HepG2 (cell line): Measurements from ENCODE around the gene NAV3. TPM values are rescaled to one million over a fixed set of nuclear protein-coding genes. Genes with fewer than 3 reads are reported as not detected.

ENCODE experiments used
- ATAC-seq: fragments of 200-7000 bp; cut with Tn5 transposase; 3 replicates; pipeline ENCODE4 v1.9.1; 2020; ENCODE audit warnings: mild to moderate bottlenecking, moderate library complexity
- BruUV-seq: library from RNA; stranded (reverse); fragments of 400-500 nt; replicated peaks from 2 replicates; lab custom pipeline; 2021; lab: Mats Ljungman, UMichigan
- CTCF ChIA-PET: fragments of 300-600 bp; formaldehyde crosslinking; extraction: SDS; loops from one replicate; lab custom pipeline; 2021; ENCODE audit warnings: low total read pairs, inconsistent platforms, low intra/inter-chr PET ratio; lab: Yijun Ruan, JAX
- POLR2A ChIA-PET: fragments of 350-600 bp; sonication (Branson Sonifier 250); formaldehyde crosslinking; loops from one replicate; lab custom pipeline; 2020; ENCODE audit warnings: antibody characterized with exemption, inconsistent platforms; lab: Yijun Ruan, JAX
- DNase-seq: peaks from one replicate; pipeline ENCODE4 v3.0.0-alpha.2; 2015; ENCODE audit warnings: low spot score
- FAIRE-seq: peaks from 3 replicates; lab custom pipeline; 2011; peaks lifted over from hg19 to GRCh38; lab: Jason Lieb, UNC
- H2AFZ ChIP-seq: one replicate; pipeline ENCODE4 v1.6.1; 2011; ENCODE audit warnings: low read length, inconsistent platforms
- H3K27ac ChIP-seq: fragments of 300-600 bp; 3 replicates; pipeline ENCODE4 v1.8.0; 2011; ENCODE audit warnings: mixed run types, mild to moderate bottlenecking, mixed read lengths, low read length, inconsistent platforms; ENCODE audit not compliant: insufficient read depth; ENCODE audit errors: extremely low read length
- H3K27me3 ChIP-seq, 2 experiments: fragments of 200-600 bp in 1 of 2; 2 replicates in 1 of 2; 3 replicates in 1 of 2; pipeline versions ENCODE4 v1.6.0 to v1.8.0; 2011; ENCODE audit warnings: low read length in 2 of 2, mild to moderate bottlenecking in 2 of 2, moderate library complexity in 2 of 2, inconsistent platforms in 1 of 2; ENCODE audit not compliant: insufficient read depth in 2 of 2, control insufficient read depth in 1 of 2
- H3K36me3 ChIP-seq, 2 experiments: fragments of 200-600 bp in 1 of 2; replicated peaks in 1 of 2; 2 replicates in 1 of 2; 3 replicates in 1 of 2; pipeline versions ENCODE4 v1.5.1 to v1.8.0; 2011; ENCODE audit warnings: low read length in 2 of 2, inconsistent platforms in 1 of 2; ENCODE audit not compliant: insufficient read depth in 2 of 2, control insufficient read depth in 1 of 2
- H3K4me1 ChIP-seq: 2 replicates; pipeline ENCODE4 v1.5.1; 2012; ENCODE audit warnings: low read length, inconsistent platforms; ENCODE audit not compliant: insufficient read depth
- H3K4me2 ChIP-seq: 2 replicates; pipeline ENCODE4 v1.6.0; 2011; ENCODE audit warnings: low read depth, low read length, inconsistent platforms
- H3K4me3 ChIP-seq, 3 experiments: fragments of 200-600 bp in 1 of 3; sonication (generic), shearing (Covaris generic) in 1 of 3; replicated peaks in 1 of 3; 2 replicates each; pipeline ENCODE4 v1.5.1; 2011 to 2016; ENCODE audit warnings: low read length in 3 of 3, inconsistent platforms in 2 of 3, low read depth in 2 of 3, mild to moderate bottlenecking in 2 of 3, control low read depth in 1 of 3, mixed read lengths in 1 of 3; ENCODE audit not compliant: insufficient read depth in 1 of 3
- H3K79me2 ChIP-seq: one replicate; pipeline ENCODE4 v1.6.1; 2011; ENCODE audit warnings: low read length, inconsistent platforms; ENCODE audit not compliant: insufficient read depth
- H3K9ac ChIP-seq: 2 replicates; pipeline ENCODE4 v1.6.0; 2011; ENCODE audit warnings: mild to moderate bottlenecking, low read depth, low read length, inconsistent platforms; ENCODE audit not compliant: insufficient read depth
- H3K9me3 ChIP-seq: 2 replicates; pipeline ENCODE4 v1.5.1; 2012; ENCODE audit warnings: mild to moderate bottlenecking, low read length
- H4K20me1 ChIP-seq: 2 replicates; pipeline ENCODE4 v1.6.0; 2011; ENCODE audit warnings: inconsistent platforms, mild to moderate bottlenecking, low read length, moderate library complexity; ENCODE audit not compliant: insufficient read depth
- CCAR2 ChIP-seq: fragments of 200-400 bp; formaldehyde crosslinking; optimal IDR thresholded peaks from 2 replicates; pipeline ENCODE3; 2018; ENCODE audit warnings: low read depth, mild to moderate bottlenecking, low read length, moderate library complexity
- ESRRA ChIP-seq: sonication (generic); formaldehyde crosslinking; IDR thresholded peaks from 2 replicates; pipeline ENCODE4 v1.5.1; 2020; ENCODE audit warnings: mild to moderate bottlenecking, low read depth, missing genetic modification reagents
- HDAC1 ChIP-seq: sonication (generic); formaldehyde crosslinking; IDR thresholded peaks from 2 replicates; pipeline ENCODE4 v1.5.1; 2020; ENCODE audit warnings: mild to moderate bottlenecking, missing genetic modification reagents
- PRDM10 ChIP-seq: sonication (generic); formaldehyde crosslinking; IDR thresholded peaks from 2 replicates; pipeline ENCODE4 v1.4.0; 2020; ENCODE audit warnings: low read depth, missing genetic modification reagents
- REXO4 ChIP-seq: sonication (generic); formaldehyde crosslinking; IDR thresholded peaks from 2 replicates; pipeline ENCODE4 v1.8.0; 2022; ENCODE audit warnings: missing genetic modification reagents, mild to moderate bottlenecking, borderline replicate concordance
- RFX3 ChIP-seq: IDR thresholded peaks from 2 replicates; pipeline ENCODE4 v1.6.1; 2016; ENCODE audit warnings: missing biosample characterization, missing genetic modification reagents
- SOX13 ChIP-seq, 3 experiments: fragments of 450-650 bp in 1 of 3; sonication (generic) in 1 of 3; formaldehyde crosslinking in 1 of 3; IDR thresholded peaks in 2 of 3; conservative IDR thresholded peaks in 1 of 3; 2 replicates each; pipeline versions ENCODE4 v1.5.0 to v1.6.1; 2016 to 2020; ENCODE audit warnings: antibody characterized with exemption in 1 of 3, mild to moderate bottlenecking in 1 of 3, missing compliant biosample characterization in 1 of 3, missing genetic modification reagents in 1 of 3, moderate library complexity in 1 of 3
- ZNF552 ChIP-seq: sonication (generic); formaldehyde crosslinking; IDR thresholded peaks from 2 replicates; pipeline ENCODE4 v1.9.0; 2022; ENCODE audit warnings: missing genetic modification reagents, mild to moderate bottlenecking, borderline replicate concordance
- ZNF737 ChIP-seq: sonication (generic); formaldehyde crosslinking; IDR thresholded peaks from 2 replicates; pipeline ENCODE4 v1.5.0; 2020; ENCODE audit warnings: missing genetic modification reagents, mild to moderate bottlenecking, borderline replicate concordance
- WGBS: methylation state at CpG from one replicate; pipeline ENCODE4 v1.1.6; 2017; ENCODE audit warnings: low lambda C conversion rate; 5-methylcytosine and 5-hydroxymethylcytosine counted together
- in situ Hi-C: cut with HindIII; loops from 2 replicates; pipeline ENCODE4 v1.10.0; 2017; ENCODE audit warnings: low pct_unique_long_range_greater_than_20kb; ENCODE audit not compliant: extremely low pct_ligation_motif_present
- intact Hi-C: fragments of 100-400 bp; cut with micrococcal nuclease; formaldehyde crosslinking; loops from one replicate; pipeline ENCODE4 v1.10.0; 2022; ENCODE audit not compliant: unreplicated experiment
- polyA plus RNA-seq, 8 experiments: library from polyadenylated mRNA; depleted of rRNA in 3 of 8; stranded (reverse) in 7 of 8; unstranded in 1 of 8; fragments of >200 nt; fragmentation: Illumina TruSeq in 4 of 8; extraction: Trizol in 4 of 8; gene quantifications; 2 replicates each; pipeline versions ENCODE4 v1.2.1 to v1.2.3, GENCODE V29; 2011 to 2016; ENCODE audit warnings: low read depth in 4 of 8, missing spikeins in 1 of 8, mixed read lengths in 1 of 8; ENCODE audit not compliant: insufficient read depth in 1 of 8
- total RNA-seq, 5 experiments: library from RNA; depleted of rRNA; stranded (reverse); fragments of >200 nt; fragmentation: Illumina TruSeq; extraction: Trizol; gene quantifications; 2 replicates each; pipeline ENCODE4 v1.2.3, GENCODE V29; 2016; ENCODE audit warnings: low read depth in 1 of 5
- TF ChIP-seq, protein P1 (sequence below): fragments of 450-650 bp; IDR thresholded peaks from 2 replicates; pipeline ENCODE4 v1.6.1; 2016
- TF ChIP-seq, protein P2 (sequence below): sonication (generic); formaldehyde crosslinking; IDR thresholded peaks from 2 replicates; pipeline ENCODE4 v1.4.0; 2020; ENCODE audit warnings: mild to moderate bottlenecking, missing genetic modification reagents

The NAV3 gene
- total and polyA plus RNA-seq, 2 of the 13 experiments (the other 11 are each of a cell fraction or from before 2014, with no cell fraction given) = 0.01 to 0.18 TPM

DNA sequence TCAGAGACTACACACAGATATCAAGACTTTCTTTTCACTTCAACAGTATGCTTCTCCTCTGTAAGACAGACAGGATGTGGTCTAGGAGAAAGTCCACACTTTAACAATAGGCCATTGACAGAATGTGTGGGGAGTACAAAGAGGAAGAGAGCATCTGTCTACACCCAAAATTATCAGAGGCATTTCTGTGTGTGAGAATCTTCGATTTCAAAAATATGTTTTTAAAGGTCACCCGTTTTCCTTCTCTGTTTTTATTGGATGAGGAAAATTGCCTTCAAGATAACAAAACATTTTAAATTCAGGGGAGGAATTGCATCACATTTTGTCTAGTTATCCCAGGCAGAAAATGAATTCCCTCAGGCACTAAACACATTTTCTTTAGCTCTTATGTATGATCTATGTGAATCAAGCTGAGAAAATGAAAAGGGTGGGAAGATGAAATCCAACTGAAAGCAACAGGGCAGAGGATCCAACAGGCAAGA is 16.4 kb downstream of the NAV3 start:
- no peak overlapping the region for H2AFZ ChIP-seq
- no peaks in the 10 kb centered on the region for H3K79me2 ChIP-seq
- CTCF ChIA-PET = no interaction called here
- POLR2A ChIA-PET = no interaction called here
- no peaks in the 10 kb centered on the region for H3K36me3 ChIP-seq
- in situ Hi-C loops (no loop called here), intact Hi-C loops (no loop called here)
- 1% methylated on average over 2 of the region's 2 CpGs for WGBS
- H3K27me3 ChIP-seq = no peaks in the 10 kb centered on the region
- H4K20me1 ChIP-seq = no peaks in the 10 kb centered on the region
- H3K27ac ChIP-seq = no peak overlapping the region
- no peak for FAIRE-seq
- TF ChIP-seq ZNF552 (CRISPR knock-in tag) = no peak
- no peak for TF ChIP-seq RFX3 (CRISPR knock-in tag)
- TF ChIP-seq, protein P1, sequence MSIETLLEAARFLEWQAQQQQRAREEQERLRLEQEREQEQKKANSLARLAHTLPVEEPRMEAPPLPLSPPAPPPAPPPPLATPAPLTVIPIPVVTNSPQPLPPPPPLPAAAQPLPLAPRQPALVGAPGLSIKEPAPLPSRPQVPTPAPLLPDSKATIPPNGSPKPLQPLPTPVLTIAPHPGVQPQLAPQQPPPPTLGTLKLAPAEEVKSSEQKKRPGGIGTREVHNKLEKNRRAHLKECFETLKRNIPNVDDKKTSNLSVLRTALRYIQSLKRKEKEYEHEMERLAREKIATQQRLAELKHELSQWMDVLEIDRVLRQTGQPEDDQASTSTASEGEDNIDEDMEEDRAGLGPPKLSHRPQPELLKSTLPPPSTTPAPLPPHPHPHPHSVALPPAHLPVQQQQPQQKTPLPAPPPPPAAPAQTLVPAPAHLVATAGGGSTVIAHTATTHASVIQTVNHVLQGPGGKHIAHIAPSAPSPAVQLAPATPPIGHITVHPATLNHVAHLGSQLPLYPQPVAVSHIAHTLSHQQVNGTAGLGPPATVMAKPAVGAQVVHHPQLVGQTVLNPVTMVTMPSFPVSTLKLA = no peak
- no peak for TF ChIP-seq SOX13 (IDR thresholded peaks at IDR 0.05)
- peak in 1 of 2 experiments; percentile 44; a peak in 1 of 4 replicates for TF ChIP-seq SOX13 (CRISPR knock-in tag; conservative IDR thresholded peaks at IDR 0.05 in 1 of 2, IDR thresholded peaks at IDR 0.05 in 1 of 2)
- H3K4me3 ChIP-seq = no peak overlapping the region
- no peak for DNase-seq
- peaks cover 12% of the 10 kb centered on the region; the same call in 1 of the 2 replicates for H3K4me1 ChIP-seq
- no peaks in the 10 kb centered on the region for H3K9me3 ChIP-seq
- no peak for ATAC-seq
- H3K4me2 ChIP-seq = no peak overlapping the region
- H3K9ac ChIP-seq = no peak overlapping the region
- BruUV-seq = no TSS peak

DNA sequence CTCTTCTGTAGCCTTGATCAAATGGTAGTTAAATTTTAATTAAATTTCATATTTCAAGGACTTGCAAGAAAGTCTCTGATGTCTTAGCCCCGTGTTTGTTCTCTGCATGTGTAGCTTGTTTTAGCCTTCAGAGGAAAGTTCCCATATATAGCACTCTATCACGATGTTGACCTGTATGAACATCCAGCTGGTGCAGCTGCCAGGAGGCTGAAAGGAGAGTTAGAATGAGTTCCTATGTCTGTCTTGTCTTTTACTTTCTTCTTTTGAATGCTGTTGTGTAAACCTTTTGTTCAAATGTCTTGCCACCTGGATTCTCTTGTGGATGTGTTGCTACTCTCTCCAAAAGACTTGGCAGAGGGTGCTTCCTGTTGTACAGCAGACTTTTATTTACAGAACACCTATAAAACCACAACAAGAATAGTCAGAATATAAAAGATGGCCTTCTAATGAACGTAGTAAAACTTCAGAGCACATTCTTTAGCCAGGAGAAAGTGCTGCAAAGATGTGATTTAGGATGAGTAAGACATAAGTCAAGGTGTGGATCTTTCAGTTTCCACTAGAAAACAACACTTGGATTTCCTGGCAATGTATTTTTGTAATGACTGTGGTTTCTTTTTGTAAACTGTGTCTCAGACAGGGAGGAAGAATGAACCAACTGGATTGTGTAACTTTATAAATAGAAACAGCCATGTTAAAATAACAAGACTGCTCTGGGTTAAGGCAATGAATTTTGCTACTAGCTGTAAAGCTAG is 17.2 kb downstream of the NAV3 start:
- FAIRE-seq (no peak), DNase-seq (no peak), ATAC-seq (no peak)
- Histone ChIP-seq H3K4me1 (0 out of 2 replicates have a peak, but pooled peaks cover 5% of the 10 kb centered on the region), H3K4me3 (no peak overlapping the region), H3K4me2 (no peak overlapping the region), H3K9me3 (no peaks in the 10 kb centered on the region), H3K9ac (no peak overlapping the region), H4K20me1 (no peaks in the 10 kb centered on the region), H3K36me3 (no peaks in the 10 kb centered on the region), H3K79me2 (no peaks in the 10 kb centered on the region), H3K27me3 (no peaks in the 10 kb centered on the region), H3K27ac (no peak overlapping the region), H2AFZ (no peak overlapping the region)
- in situ Hi-C loops = no loop called here
- BruUV-seq = no TSS peak
- WGBS = 2% methylated on average over 3 of the region's 3 CpGs
- POLR2A ChIA-PET = no interaction called here
- intact Hi-C loops = no loop called here
- CTCF ChIA-PET = no interaction called here
- TF ChIP-seq, protein P2, sequence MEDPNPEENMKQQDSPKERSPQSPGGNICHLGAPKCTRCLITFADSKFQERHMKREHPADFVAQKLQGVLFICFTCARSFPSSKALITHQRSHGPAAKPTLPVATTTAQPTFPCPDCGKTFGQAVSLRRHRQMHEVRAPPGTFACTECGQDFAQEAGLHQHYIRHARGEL (CRISPR knock-in tag) = no peak
- TF ChIP-seq CCAR2 (no peak), ZNF737 (CRISPR knock-in tag) (no peak), REXO4 (CRISPR knock-in tag) (no peak), PRDM10 (no peak), ESRRA (CRISPR knock-in tag) (no peak), HDAC1 (CRISPR knock-in tag) (no peak)
